ENCODE data around the gene CSF2.

Gene CSF2

DNA sequence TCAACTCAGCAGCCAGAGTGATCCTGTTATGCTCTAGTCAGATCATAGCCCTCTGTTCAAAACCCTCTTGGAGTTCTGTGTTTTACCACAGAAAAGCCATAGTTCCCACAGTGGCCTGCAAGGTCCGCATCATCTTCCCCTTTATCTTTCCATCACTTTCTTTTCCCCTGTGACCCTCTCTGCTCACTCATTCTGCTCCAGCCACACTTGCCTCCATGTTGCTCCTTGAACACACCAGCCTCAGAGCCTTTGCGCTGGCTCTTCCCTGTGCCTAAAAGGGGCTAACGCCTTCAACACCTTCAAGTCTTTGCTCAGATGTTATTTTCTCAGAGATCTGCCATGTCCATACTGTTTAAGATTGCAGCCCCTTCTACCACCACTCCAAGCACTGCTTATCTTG, 26.3 kb downstream of the CSF2 start:
- Histone ChIP-seq H3K79me2 (ENCODE audit: low read length) (no peaks in the 10 kb centered on the region), H3K4me1 (ENCODE audit: low read length) (peaks cover 58% of the 10 kb centered on the region), H2AFZ (ENCODE audit: low read length) (peak overlapping the region; percentile 21; the same call in 1 of the 2 replicates), H3F3A (ENCODE audit: insufficient read depth, low read length) (peaks cover 48% of the 10 kb centered on the region), H3K9me2 (replicated peaks; ENCODE audit: insufficient read depth, low read length) (no peaks in the 10 kb centered on the region), H3K27me3 (replicated peaks; ENCODE audit: insufficient read depth, low read length) (no peaks in the 10 kb centered on the region), H3K9ac (ENCODE audit: low read length) (peak overlapping the region; percentile 67; the same call in 1 of the 2 replicates), H4K20me1 (ENCODE audit: insufficient read depth, low read length) (no peaks in the 10 kb centered on the region), H3K4me2 (ENCODE audit: low read depth, low read length) (peak overlapping the region; percentile 94), H3K27ac (ENCODE audit: low read length) (peak overlapping the region; percentile 100), H3K4me3 (ENCODE audit: low read length) (no peak overlapping the region), H3K9me3 (replicated peaks; ENCODE audit: insufficient read depth, low read length) (no peaks in the 10 kb centered on the region), H3K36me3 (replicated peaks; ENCODE audit: insufficient read depth, low read length) (no peaks in the 10 kb centered on the region)
- DNase-seq = no peak
- TF ChIP-seq EZH2 (optimal IDR thresholded peaks at IDR 0.05; ENCODE audit: low read depth, low read length) (no peak), EZH2phosphoT487 (IDR thresholded peaks at IDR 0.05; ENCODE audit: low read length) (no peak)
- TF ChIP-seq, protein P1, sequence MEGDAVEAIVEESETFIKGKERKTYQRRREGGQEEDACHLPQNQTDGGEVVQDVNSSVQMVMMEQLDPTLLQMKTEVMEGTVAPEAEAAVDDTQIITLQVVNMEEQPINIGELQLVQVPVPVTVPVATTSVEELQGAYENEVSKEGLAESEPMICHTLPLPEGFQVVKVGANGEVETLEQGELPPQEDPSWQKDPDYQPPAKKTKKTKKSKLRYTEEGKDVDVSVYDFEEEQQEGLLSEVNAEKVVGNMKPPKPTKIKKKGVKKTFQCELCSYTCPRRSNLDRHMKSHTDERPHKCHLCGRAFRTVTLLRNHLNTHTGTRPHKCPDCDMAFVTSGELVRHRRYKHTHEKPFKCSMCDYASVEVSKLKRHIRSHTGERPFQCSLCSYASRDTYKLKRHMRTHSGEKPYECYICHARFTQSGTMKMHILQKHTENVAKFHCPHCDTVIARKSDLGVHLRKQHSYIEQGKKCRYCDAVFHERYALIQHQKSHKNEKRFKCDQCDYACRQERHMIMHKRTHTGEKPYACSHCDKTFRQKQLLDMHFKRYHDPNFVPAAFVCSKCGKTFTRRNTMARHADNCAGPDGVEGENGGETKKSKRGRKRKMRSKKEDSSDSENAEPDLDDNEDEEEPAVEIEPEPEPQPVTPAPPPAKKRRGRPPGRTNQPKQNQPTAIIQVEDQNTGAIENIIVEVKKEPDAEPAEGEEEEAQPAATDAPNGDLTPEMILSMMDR (IDR thresholded peaks at IDR 0.05; ENCODE audit: low read length) = no peak

DNA sequence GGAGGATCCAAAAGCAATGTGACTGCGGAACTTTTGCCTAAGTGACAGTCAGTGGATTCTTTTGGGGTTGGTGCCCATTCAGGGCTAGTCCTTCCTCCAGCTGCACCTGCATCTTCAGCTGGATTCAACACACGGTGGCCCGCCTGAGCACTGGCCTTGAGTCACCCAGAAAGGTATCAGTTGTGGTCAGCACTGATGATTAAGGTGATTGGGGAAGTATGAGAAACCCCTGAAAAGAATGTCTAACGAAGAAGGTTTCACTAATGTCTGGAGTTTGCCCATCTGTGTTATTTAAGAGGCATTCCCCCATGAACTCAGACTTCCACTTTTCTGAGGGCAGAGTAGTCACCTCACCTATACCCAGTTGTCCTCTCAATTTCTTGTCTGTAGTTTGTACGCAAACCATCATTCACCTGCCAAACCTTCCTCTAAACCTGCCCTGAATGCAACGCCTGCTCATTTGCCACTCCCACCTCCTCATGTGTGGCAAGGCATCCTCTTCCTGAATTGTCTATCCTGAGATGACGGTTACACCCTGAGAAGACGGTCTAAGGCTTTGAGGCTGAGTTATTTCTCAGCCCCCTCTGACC, 27.2 kb downstream of the CSF2 start:
- Histone ChIP-seq H3K27me3 (replicated peaks; ENCODE audit: insufficient read depth, low read length) (no peaks in the 10 kb centered on the region), H3K79me2 (ENCODE audit: low read length) (no peaks in the 10 kb centered on the region), H3K4me3 (ENCODE audit: low read length) (peak overlapping the region; percentile 39), H3K4me1 (ENCODE audit: low read length) (peaks cover 67% of the 10 kb centered on the region), H3K9me2 (replicated peaks; ENCODE audit: insufficient read depth, low read length) (no peaks in the 10 kb centered on the region), H4K20me1 (ENCODE audit: insufficient read depth, low read length) (no peaks in the 10 kb centered on the region), H2AFZ (ENCODE audit: low read length) (peak overlapping the region; percentile 21), H3F3A (ENCODE audit: insufficient read depth, low read length) (peaks cover 49% of the 10 kb centered on the region), H3K27ac (ENCODE audit: low read length) (peak overlapping the region; percentile 100), H3K4me2 (ENCODE audit: low read depth, low read length) (peak overlapping the region; percentile 94), H3K36me3 (replicated peaks; ENCODE audit: insufficient read depth, low read length) (no peaks in the 10 kb centered on the region), H3K9me3 (replicated peaks; ENCODE audit: insufficient read depth, low read length) (no peaks in the 10 kb centered on the region), H3K9ac (ENCODE audit: low read length) (peak overlapping the region; percentile 67)
- TF ChIP-seq EZH2phosphoT487 (IDR thresholded peaks at IDR 0.05; ENCODE audit: low read length) (no peak), EZH2 (optimal IDR thresholded peaks at IDR 0.05; ENCODE audit: low read depth, low read length) (no peak)
- TF ChIP-seq, protein P1 (IDR thresholded peaks at IDR 0.05; ENCODE audit: low read length) = no peak; the same call in 1 of the 2 replicates
- DNase-seq = peak; percentile 89

DNA sequence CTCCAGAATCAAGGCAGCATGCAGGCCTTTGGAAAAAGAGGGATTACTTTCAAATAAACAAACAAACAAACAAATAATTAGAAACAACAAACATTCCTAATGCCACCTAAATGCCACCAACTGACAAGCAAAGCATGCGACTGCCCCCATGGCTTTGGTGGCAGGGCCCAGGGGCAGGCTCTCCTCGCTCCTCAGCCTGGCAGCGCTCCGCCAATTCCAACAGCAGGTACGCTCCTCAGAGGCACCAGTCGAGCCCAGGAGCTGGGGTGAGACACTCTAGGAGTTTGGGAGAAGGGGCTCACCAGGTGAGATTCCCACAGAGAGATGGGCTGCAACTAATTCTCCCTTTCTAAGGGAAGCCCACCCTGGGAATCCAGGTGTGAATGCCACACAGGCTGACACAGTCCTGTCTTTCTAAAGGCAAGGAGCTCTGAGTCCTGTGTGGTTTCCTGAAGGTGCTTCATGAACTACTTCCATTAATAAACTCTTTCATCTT, 27.8 kb downstream of the CSF2 start:
- Histone ChIP-seq H3K4me2 (ENCODE audit: low read depth, low read length) (peak overlapping the region; percentile 94), H3K4me1 (ENCODE audit: low read length) (peaks cover 71% of the 10 kb centered on the region)

More for the DNA sequence above, 27.8 kb downstream of the CSF2 start:
- no peak for DNase-seq
- Histone ChIP-seq H3K4me3 (ENCODE audit: low read length) (peak overlapping the region; percentile 39), H3K27me3 (replicated peaks; ENCODE audit: insufficient read depth, low read length) (no peaks in the 10 kb centered on the region), H3K36me3 (replicated peaks; ENCODE audit: insufficient read depth, low read length) (no peaks in the 10 kb centered on the region), H3F3A (ENCODE audit: insufficient read depth, low read length) (peaks cover 49% of the 10 kb centered on the region), H2AFZ (ENCODE audit: low read length) (no peak overlapping the region; the same call in 1 of the 2 replicates), H4K20me1 (ENCODE audit: insufficient read depth, low read length) (no peaks in the 10 kb centered on the region), H3K9me3 (replicated peaks; ENCODE audit: insufficient read depth, low read length) (no peaks in the 10 kb centered on the region), H3K79me2 (ENCODE audit: low read length) (no peaks in the 10 kb centered on the region), H3K9ac (ENCODE audit: low read length) (peak overlapping the region; percentile 67), H3K27ac (ENCODE audit: low read length) (peak overlapping the region; percentile 100), H3K9me2 (replicated peaks; ENCODE audit: insufficient read depth, low read length) (no peaks in the 10 kb centered on the region)
- TF ChIP-seq EZH2phosphoT487 (IDR thresholded peaks at IDR 0.05; ENCODE audit: low read length) (no peak), EZH2 (optimal IDR thresholded peaks at IDR 0.05; ENCODE audit: low read depth, low read length) (no peak)
- TF ChIP-seq, protein P1 (IDR thresholded peaks at IDR 0.05; ENCODE audit: low read length) = no peak
